Measurements from ENCODE around the gene CATSPERE.
A peak's percentile ranks its signal among the peaks of the same experiment; 100 is the strongest.
"Not testable (repeated sequence)": the region's sequence is repeated elsewhere in the genome, so short reads cannot be mapped to it uniquely, and the experiment has no call there.

CATSPERE gene

GRCh38 chr1:244654108-244655038 lies 193.3 kb downstream of the CATSPERE start:
- no peak for DNase-seq
- H3K36me3 ChIP-seq = peaks cover 12% of the 10 kb centered on the region; the same call in 1 of the 2 replicates
- no peaks in the 10 kb centered on the region for H3K4me1 ChIP-seq
- H3K27me3 ChIP-seq = no peaks in the 10 kb centered on the region
- peak overlapping the region; percentile 76 for H3K4me3 ChIP-seq (ENCODE audit: low read depth, low read length)
- H3K9me3 ChIP-seq = no peaks in the 10 kb centered on the region
- no peak for TF ChIP-seq CTCF (IDR thresholded peaks at IDR 0.05; ENCODE audit: low read depth, low read length)

GRCh38 chr1:244655186-244655585 lies 194.1 kb downstream of the CATSPERE start:
- no peak for DNase-seq

GRCh38 chr1:244657421-244657820 lies 196.3 kb downstream of the CATSPERE start:
- TF ChIP-seq CTCF (IDR thresholded peaks at IDR 0.05; ENCODE audit: low read depth, low read length) = no peak
- no peaks in the 10 kb centered on the region for H3K27me3 ChIP-seq
- no peak overlapping the region for H3K4me3 ChIP-seq (ENCODE audit: low read depth, low read length)
- H3K9me3 ChIP-seq = no peaks in the 10 kb centered on the region
- DNase-seq = no peak
- no peaks in the 10 kb centered on the region for H3K4me1 ChIP-seq
- H3K36me3 ChIP-seq = peaks cover 12% of the 10 kb centered on the region

More at GRCh38 chr1:244655186-244655585, 194.1 kb downstream of the CATSPERE start:
- Histone ChIP-seq H3K36me3 (peaks cover 12% of the 10 kb centered on the region; the same call in 1 of the 2 replicates), H3K27me3 (no peaks in the 10 kb centered on the region), H3K4me3 (ENCODE audit: low read depth, low read length) (peak overlapping the region; percentile 76), H3K4me1 (no peaks in the 10 kb centered on the region), H3K9me3 (no peaks in the 10 kb centered on the region)
- TF ChIP-seq CTCF (IDR thresholded peaks at IDR 0.05; ENCODE audit: low read depth, low read length) = no peak

GRCh38 chr1:244659694-244660093 lies 198.6 kb downstream of the CATSPERE start:
- Histone ChIP-seq H3K9me3 (no peaks in the 10 kb centered on the region), H3K4me1 (peaks cover 2% of the 10 kb centered on the region; the same call in 1 of the 2 replicates), H3K4me3 (ENCODE audit: low read depth, low read length) (no peak overlapping the region), H3K27me3 (no peaks in the 10 kb centered on the region), H3K36me3 (peaks cover 12% of the 10 kb centered on the region)
- TF ChIP-seq CTCF (IDR thresholded peaks at IDR 0.05; ENCODE audit: low read depth, low read length) = no peak
- DNase-seq = no peak

GRCh38 chr1:244660595-244660994 lies 199.5 kb downstream of the CATSPERE start:
- H3K4me1 ChIP-seq = peaks cover 2% of the 10 kb centered on the region; the same call in 1 of the 2 replicates
- no peaks in the 10 kb centered on the region for H3K27me3 ChIP-seq
- no peak for DNase-seq
- no peak overlapping the region for H3K4me3 ChIP-seq (ENCODE audit: low read depth, low read length)
- no peaks in the 10 kb centered on the region for H3K9me3 ChIP-seq
- TF ChIP-seq CTCF (IDR thresholded peaks at IDR 0.05; ENCODE audit: low read depth, low read length) = no peak
- H3K36me3 ChIP-seq = peaks cover 12% of the 10 kb centered on the region

GRCh38 chr1:244661569-244662312 lies 200.7 kb downstream of the CATSPERE start:
- H3K36me3 ChIP-seq = peaks cover 12% of the 10 kb centered on the region
- DNase-seq; H3K4me3 ChIP-seq (ENCODE audit: low read depth, low read length); H3K27me3 ChIP-seq; H3K9me3 ChIP-seq; H3K4me1 ChIP-seq: not testable (repeated sequence)
